Renal pelvis (tissue), 4 donors: ENCODE data around the gene APBB3. TPM values are rescaled to one million over a fixed set of nuclear protein-coding genes. Genes with fewer than 3 reads are reported as not detected.

Experiments
- DNase-seq: peaks from one replicate; pipeline ENCODE4 v3.0.0-alpha.2; 2013
- polyA plus RNA-seq, 3 donors: library from polyadenylated mRNA; unstranded; fragments of 120-200 nt; gene quantifications; one replicate each; pipeline ENCODE4 v1.2.1, GENCODE V29; 2013; ENCODE audit not compliant: insufficient read length in 3 of 3

The APBB3 gene
- polyA plus RNA-seq, 3 donors, result 31.8 to 65.7 (median 61.0) TPM

GRCh38 chr5:140557136-140557805 is 7.1 kb downstream of the APBB3 start, which contains the start of gene SRA1:
Gene SRA1, minus strand, starts transcription at chr5:140557473. Its CDS starts 21 bp downstream, at chr5:140557452.
- DNase-seq, result peak; percentile 90

DNA sequence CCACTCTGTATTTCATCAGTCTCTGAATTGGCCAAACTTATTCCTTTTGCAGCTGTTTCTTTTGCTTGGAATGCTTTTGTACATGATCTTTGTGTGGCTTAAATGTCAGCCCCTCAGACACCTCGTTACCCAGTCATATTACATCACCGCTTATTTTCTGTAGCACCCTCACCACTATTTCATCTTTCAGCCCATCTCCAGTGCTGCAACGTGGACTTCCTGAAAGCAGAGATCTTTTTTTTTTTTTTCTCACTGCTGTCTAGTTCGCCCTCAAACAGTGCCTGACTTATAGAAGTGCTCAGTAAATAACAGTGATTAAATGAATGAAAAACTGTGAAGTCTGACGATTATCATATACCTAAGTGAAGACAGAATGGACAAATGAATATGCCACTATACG is 8.0 kb downstream of the APBB3 start:
- no peak for DNase-seq

- no peak for DNase-seq
These were observed 8.6 kb downstream of the APBB3 start for GRCh38 chr5:140555747-140556312.

GRCh38 chr5:140554454-140554853 is 9.9 kb downstream of the APBB3 start:
- no peak for DNase-seq

DNA sequence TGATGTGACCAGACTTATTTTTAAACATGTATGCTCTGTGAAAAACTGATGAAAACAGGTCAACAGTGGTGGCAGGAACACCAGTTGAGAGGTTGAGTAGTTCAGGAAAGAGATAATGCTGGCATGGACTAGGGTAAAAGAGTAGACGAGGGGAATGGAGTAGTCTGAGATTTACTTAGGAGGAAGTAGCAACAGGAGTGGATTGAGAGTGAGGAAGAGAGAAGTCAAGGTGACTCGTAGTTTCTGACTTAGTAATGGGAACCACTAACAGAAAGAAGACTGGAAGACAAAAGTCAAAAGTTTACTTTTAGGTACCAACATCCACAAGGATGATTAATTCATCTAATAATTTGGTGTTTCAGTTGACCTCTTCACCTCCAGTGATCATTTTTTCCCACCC is 10.7 kb downstream of the APBB3 start:
- DNase-seq, result no peak

DNA sequence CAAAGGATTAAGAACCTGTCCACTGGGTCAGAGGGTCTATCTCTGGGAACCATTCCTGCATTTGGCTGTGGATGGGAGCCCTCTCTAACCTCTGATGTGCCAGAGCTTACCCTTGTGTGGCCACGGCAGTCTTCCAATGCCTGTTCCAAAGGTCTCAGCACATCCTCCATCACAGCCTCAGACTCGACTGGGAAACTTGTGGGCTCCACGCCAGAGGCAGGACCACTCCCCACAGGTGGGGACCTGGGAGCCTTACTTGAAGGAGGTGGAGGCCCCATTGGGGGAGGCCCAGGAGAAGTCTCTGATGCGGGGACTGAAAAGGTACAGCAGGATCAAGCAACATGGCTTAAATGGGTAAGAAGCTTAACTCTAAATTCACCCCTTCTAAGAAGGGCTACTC is 12.5 kb downstream of the APBB3 start:
- no peak for DNase-seq

- DNase-seq, result no peak
These were observed 14.0 kb downstream of the APBB3 start for GRCh38 chr5:140550147-140551079.

DNA sequence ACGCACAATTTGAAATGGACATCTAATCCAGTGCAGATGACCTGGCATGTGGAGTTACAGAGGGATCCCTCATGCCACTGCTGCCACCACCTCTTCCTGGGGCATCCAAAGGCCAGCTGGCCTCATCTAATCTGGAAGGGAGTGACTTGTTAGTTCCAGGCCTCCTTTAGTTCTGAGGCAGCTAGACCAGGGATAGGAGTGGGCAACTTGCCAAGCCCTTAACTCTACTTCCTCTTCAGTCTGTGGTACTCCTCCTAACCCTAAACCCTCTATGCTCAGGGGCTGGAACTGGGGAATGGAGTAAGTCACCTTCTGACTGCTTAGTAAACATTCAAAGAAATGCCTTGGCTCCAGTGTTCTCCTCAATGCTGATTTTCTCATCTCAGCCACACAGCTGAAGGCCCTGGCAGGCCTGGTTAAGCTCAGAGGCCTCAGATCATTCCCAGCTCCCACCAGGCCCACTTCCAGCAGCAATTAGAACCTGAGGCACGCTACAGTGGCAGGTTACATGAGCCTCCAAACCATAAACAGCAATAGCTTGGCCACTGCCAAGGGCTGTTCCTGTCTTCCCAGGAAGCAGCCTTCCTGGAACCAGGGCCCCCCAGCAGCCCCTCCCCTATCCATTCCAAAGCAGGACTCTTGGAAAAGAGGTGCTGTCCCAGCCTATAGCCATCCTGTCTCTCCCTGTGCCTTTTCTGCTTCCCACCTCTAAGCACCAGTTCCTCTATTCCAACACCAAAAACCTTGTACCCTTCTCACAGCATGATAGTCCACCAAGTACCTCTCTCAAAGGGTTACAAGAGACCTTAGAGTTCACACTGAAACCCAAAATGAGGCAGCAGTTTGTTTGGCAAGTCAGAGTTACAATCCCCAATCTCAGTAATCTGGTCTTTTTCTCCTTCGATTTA is 14.9 kb downstream of the APBB3 start:
- no peak for DNase-seq

DNA sequence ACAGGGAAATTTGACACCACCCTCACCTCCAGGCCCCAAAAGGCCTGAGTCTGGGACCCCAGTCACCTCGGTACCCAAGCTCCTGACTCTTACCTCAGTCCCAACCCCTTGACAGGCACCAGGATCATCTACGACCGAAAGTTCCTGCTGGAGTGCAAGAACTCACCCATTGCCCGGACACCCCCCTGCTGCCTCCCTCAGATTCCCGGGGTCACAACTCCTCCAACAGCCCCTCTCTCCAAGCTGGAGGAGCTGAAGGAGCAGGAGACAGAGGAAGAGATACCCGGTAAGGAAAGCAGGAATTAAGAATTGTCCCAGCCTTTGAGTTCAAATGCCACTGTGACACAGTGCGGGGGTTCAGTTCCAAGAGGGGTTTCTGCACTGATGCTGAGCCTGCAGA is 15.6 kb downstream of the APBB3 start:
- no peak for DNase-seq

GRCh38 chr5:140548300-140548688 is 16.1 kb downstream of the APBB3 start:
- no peak for DNase-seq

GRCh38 chr5:140547508-140548299 is 16.7 kb downstream of the APBB3 start, which contains the start of gene EIF4EBP3:
Gene EIF4EBP3, plus strand, starts transcription at chr5:140547662. Its CDS starts 76 bp downstream, at chr5:140547738.
- DNase-seq, result peak; percentile 94

- DNase-seq, result no peak
These were observed 17.4 kb downstream of the APBB3 start for GRCh38 chr5:140546851-140547507.

- DNase-seq, result no peak
These were observed 18.8 kb downstream of the APBB3 start for GRCh38 chr5:140545606-140546005.

- no peak for DNase-seq
These were observed 19.4 kb downstream of the APBB3 start for GRCh38 chr5:140544986-140545385.

DNA sequence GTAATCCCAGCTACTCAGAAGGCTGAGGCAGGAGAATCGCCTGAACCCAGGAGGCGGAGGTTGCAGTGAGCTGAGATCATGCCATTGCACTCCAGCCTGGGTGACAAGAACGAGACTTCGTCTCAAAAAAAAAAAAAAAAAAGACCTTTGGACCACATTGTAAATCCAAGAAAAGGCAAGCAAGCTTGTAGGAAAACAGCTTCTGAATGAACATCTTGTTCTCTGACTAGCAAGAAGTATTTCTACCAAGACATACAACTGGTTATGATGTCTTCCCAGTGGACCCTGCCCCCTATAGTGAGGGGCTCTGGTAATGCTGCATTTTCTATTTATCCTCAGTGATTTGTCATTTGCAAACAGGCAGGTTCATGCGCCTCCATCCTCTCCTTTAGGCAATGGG is 21.4 kb downstream of the APBB3 start:
- DNase-seq, result no peak

GRCh38 chr5:140540227-140540626 is 24.2 kb downstream of the APBB3 start:
- DNase-seq, result no peak

DNA sequence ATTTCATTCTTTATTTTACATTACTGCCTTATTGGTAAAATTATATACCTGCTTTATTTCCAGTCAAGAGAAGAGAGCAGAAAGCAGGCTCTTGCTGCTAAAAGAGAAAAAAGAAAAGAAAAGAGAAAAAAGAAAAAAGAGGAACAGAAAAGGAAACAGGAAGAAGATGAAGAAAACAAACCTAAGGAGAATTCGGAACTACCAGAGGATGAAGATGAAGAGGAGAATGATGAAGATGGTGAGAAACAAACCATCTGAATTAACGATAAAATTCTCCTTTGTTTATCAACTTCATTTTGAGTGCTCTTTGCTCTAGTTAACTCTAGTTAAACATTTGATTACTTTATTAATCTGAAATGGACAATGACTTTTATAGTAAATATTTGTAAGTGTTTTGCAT is 40.4 kb downstream of the APBB3 start:
- DNase-seq, result no peak

DNA sequence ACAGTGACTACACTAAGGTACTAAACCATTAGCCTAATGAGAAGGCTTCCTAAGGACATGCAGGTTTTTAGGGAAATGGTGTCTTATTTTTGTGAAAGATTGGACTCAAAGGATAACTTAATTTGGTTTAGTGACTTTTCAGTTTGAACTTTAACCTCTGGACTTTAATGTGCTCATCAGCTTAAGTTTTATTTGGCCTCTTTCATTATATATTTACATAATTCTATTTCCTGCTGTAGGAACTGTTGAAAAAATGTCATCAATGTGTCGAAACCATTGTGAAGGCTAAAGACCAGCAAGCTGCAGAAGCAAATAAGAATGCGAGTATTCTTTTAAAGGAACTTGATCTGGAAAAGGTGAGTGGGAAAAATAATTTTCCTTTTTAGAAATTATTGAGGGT is 51.3 kb downstream of the APBB3 start:
- DNase-seq, result no peak

DNA sequence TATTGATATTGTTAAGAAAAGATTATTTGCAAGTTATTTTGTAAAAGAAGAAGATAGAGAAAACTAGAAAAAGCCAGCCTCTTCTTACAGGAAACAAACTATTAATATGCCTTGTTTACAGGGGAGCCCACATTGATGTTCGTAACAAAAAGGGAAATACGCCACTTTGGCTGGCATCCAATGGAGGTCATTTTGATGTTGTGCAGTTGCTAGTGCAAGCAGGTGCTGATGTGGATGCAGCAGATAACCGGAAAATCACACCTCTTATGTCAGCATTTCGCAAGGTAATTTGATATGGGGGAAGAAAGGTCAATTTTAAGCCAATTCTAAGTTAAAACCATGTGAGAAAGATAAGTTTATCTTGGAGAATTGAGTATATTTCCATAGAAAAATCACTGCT is 54.5 kb downstream of the APBB3 start:
- DNase-seq, result no peak
